Body of pancreas (tissue), 4 donors: Measurements from ENCODE around the gene ROR1. TPM values are rescaled to one million over a fixed set of nuclear protein-coding genes. Genes with fewer than 3 reads are reported as not detected.

Experiments
- ATAC-seq: fragments of 150-250 bp; one replicate; pipeline ENCODE4 v1.9.1; 2016
- DNase-seq, 4 donors: peaks; one replicate each; pipeline ENCODE4 v3.0.0-alpha.2; 2019
- H3K27ac ChIP-seq, 4 donors: fragments of 200-600 bp; sonication (generic); 1 replicate in 3 of 4; 2 replicates in 1 of 4; pipeline versions ENCODE4 v1.5.1 to v1.6.1; 2016 to 2019; ENCODE audit warnings: mild to moderate bottlenecking in 1 of 4, mixed read lengths in 1 of 4, moderate library complexity in 1 of 4
- H3K27me3 ChIP-seq, 2 donors: fragments of 200-600 bp; sonication (generic); one replicate each; pipeline ENCODE4 v1.6.0; 2016; ENCODE audit warnings: mild to moderate bottlenecking in 1 of 2
- H3K36me3 ChIP-seq, 2 donors: fragments of 200-600 bp; sonication (generic); replicated peaks in 1 of 2; 2 replicates each; pipeline ENCODE4 v1.5.1; 2016; ENCODE audit warnings: low read depth in 2 of 2; ENCODE audit not compliant: insufficient read depth in 1 of 2
- H3K4me1 ChIP-seq: fragments of 200-600 bp; sonication (generic); one replicate; pipeline ENCODE4 v1.6.0; 2016
- H3K4me3 ChIP-seq, 2 donors: fragments of 200-600 bp; sonication (generic); 1 replicate in 1 of 2; 2 replicates in 1 of 2; pipeline ENCODE4 v1.5.1; 2016 to 2019
- H3K9me3 ChIP-seq, 3 donors: fragments of 200-600 bp; sonication (generic); 1 replicate in 2 of 3; 2 replicates in 1 of 3; pipeline ENCODE4 v1.5.1; 2016
- CTCF ChIP-seq, 7 experiments: fragments of 450-650 bp in 4 of 7; fragments of 200-600 bp in 3 of 7; sonication (generic) in 3 of 7; IDR thresholded peaks; one replicate each; pipeline ENCODE4 v1.5.1; 2016 to 2019; ENCODE audit warnings: antibody characterized with exemption in 7 of 7
- POLR2A ChIP-seq, 3 donors: fragments of 450-650 bp; IDR thresholded peaks; one replicate each; pipeline ENCODE4 v1.6.1; 2016; ENCODE audit warnings: antibody characterized with exemption in 3 of 3, mild to moderate bottlenecking in 2 of 3
- WGBS, 2 donors: methylation state at CpG; one replicate each; pipeline ENCODE4 v1.1.5; 2017; 5-methylcytosine and 5-hydroxymethylcytosine counted together
- intact Hi-C: fragments of 100-400 bp; cut with DNase I; formaldehyde crosslinking; loops from one replicate; pipeline ENCODE4 v1.15.1; 2023
- total RNA-seq, 2 donors: library from RNA; depleted of rRNA; stranded (reverse); fragments of >200 nt; gene quantifications; one replicate each; pipeline ENCODE4 v1.1.0, GENCODE V29; 2016

The ROR1 gene
- total RNA-seq, 2 donors from 2014 or later: 26.7 to 56.0 TPM

DNA sequence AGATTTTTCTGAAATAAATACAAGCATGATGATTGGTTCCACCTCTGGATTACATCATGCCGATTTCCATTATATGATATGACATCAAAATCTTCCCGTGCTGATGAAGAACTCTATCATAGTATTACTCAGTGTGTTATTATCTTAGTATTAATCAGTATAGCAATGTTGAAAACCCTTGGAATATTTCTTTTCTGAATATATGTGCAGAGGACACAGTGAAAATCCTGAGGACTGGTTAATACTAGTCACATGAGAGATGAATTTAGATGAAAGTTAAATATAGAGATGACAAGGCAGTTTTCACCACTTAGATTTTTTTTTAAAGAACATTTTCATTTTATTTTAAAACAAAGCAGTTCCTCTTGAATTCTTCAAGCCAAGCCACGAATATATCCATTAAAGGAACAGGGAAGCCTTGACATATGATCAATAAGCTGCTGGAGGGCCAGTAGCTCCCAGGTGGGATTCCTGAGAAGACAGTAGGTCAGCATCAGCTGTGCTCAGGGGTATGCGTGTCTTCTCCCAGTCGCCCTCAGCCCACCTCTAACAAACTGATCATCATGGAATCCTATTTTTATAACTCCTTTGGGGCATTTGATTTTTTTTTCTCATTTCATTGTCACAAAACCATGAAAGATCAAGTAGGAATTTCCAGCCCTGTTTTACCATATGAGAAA lies 373.4 kb downstream of the ROR1 start:
- no peaks in the 10 kb centered on the region for H3K36me3 ChIP-seq
- intact Hi-C loops: loop anchor here (10.0 kb wide), 1 partner anchor 462 kb away; no protein-coding TSS in a partner anchor
- no peak for ATAC-seq
- no peak overlapping the region for H3K27ac ChIP-seq
- no peak overlapping the region for H3K4me3 ChIP-seq
- WGBS, 2 donors: 76 to 78% methylated on average over 5 of the region's 5 CpGs
- no peaks in the 10 kb centered on the region for H3K9me3 ChIP-seq
- H3K4me1 ChIP-seq: no peaks in the 10 kb centered on the region
- no peaks in the 10 kb centered on the region for H3K27me3 ChIP-seq
- DNase-seq: no peak
- TF ChIP-seq POLR2A (IDR thresholded peaks at IDR 0.05) (no peak), CTCF (IDR thresholded peaks at IDR 0.05) (no peak)

DNA sequence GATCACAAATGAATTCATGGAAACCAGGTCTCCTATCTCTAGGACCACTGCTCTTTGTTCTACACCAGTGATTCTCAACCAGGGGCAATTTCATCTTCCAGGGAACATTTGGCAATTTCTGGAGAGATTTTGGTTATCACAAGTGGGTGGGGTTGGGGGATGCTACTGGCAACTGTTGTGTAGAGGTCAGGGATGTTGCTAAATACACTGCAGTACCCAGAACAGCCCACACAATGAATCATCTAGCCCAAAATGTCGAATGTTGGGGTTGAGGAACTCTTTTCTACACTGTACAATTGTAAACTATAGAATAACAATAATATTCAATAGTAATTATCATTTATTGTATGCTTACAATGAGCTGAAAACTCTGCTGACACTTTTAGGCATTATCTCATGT lies 373.9 kb downstream of the ROR1 start:
- no peaks in the 10 kb centered on the region for H3K4me1 ChIP-seq
- no peaks in the 10 kb centered on the region for H3K27me3 ChIP-seq
- no peak for TF ChIP-seq POLR2A (IDR thresholded peaks at IDR 0.05)
- H3K27ac ChIP-seq: no peak overlapping the region
- intact Hi-C loops: loop anchor here (10.0 kb wide), 1 partner anchor 463 kb away; no protein-coding TSS in a partner anchor
- WGBS, 2 donors: 53 to 62% methylated on average over 1 of the region's 1 CpG
- no peak for DNase-seq
- H3K4me3 ChIP-seq: no peak overlapping the region
- H3K9me3 ChIP-seq: no peaks in the 10 kb centered on the region
- no peaks in the 10 kb centered on the region for H3K36me3 ChIP-seq
- ATAC-seq: no peak

DNA sequence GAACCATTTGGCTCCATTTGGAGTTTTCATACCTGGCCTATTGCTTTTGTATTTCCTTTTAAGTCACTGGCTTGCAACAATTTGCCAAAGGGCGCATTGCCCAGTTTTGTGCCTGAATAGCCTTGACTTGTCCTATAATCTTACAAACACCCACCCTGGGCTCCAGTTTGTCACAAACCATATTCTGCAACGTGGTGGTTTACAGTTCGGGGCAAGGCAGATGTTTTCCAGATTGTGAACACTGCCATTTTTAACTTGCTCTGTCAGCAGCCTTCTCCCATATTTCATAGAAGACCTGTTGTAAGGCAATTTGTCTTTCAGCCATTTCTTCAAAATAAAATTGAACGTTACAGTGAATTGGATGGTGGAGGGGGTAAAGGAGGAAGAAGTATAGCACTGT lies 376.4 kb downstream of the ROR1 start:
- H3K4me3 ChIP-seq: no peak overlapping the region
- WGBS, 2 donors: 79 to 82% methylated on average over 4 of the region's 4 CpGs
- no peak for ATAC-seq

GRCh38 chr1:64150729-64151230 lies 377.0 kb downstream of the ROR1 start:
- DNase-seq (no peak), ATAC-seq (no peak)
- H3K36me3 ChIP-seq: no peaks in the 10 kb centered on the region
- no peak overlapping the region for H3K27ac ChIP-seq
- no peaks in the 10 kb centered on the region for H3K9me3 ChIP-seq
- intact Hi-C loops: no loop called here
- 84 to 98% methylated on average over 2 of the region's 2 CpGs for WGBS, 2 donors
- H3K4me1 ChIP-seq: no peaks in the 10 kb centered on the region
- TF ChIP-seq CTCF (IDR thresholded peaks at IDR 0.05) (no peak), POLR2A (IDR thresholded peaks at IDR 0.05) (no peak)
- H3K4me3 ChIP-seq: no peak overlapping the region
- H3K27me3 ChIP-seq: no peaks in the 10 kb centered on the region

More for the DNA sequence above, 376.4 kb downstream of the ROR1 start:
- intact Hi-C loops: no loop called here
- TF ChIP-seq CTCF (IDR thresholded peaks at IDR 0.05): no peak
- TF ChIP-seq POLR2A (IDR thresholded peaks at IDR 0.05): no peak
- Histone ChIP-seq H3K4me1 (no peaks in the 10 kb centered on the region), H3K9me3 (no peaks in the 10 kb centered on the region), H3K27me3 (no peaks in the 10 kb centered on the region), H3K27ac (no peak overlapping the region), H3K36me3 (no peaks in the 10 kb centered on the region)
- DNase-seq: peak in 2 of 4 donors; percentile 46 to 57

DNA sequence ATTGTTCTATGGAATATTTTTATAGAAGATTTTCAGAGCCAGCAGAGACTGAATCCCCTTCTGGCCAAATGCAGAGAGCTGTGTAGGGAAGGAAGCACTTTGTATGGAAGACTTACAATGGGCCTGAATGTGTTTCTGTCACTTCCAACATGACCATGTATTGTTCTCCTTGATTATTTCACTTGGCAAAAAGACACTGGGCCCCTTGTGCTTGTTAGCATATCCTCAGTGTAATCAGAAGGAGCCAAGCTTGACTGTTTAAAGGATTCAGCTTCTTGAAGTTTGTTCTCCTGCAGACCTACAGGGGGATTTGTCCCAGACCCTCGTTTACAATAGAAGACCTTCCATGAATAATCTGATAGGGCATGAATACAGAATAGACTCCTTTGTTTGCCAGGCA lies 381.5 kb downstream of the ROR1 start:
- intact Hi-C loops: no loop called here
- Histone ChIP-seq H3K27me3 (no peaks in the 10 kb centered on the region), H3K4me1 (no peaks in the 10 kb centered on the region), H3K36me3 (no peaks in the 10 kb centered on the region), H3K4me3 (no peak overlapping the region), H3K9me3 (no peaks in the 10 kb centered on the region), H3K27ac (no peak overlapping the region)
- no peak for DNase-seq
- TF ChIP-seq CTCF (IDR thresholded peaks at IDR 0.05) (no peak), POLR2A (IDR thresholded peaks at IDR 0.05) (no peak)
- ATAC-seq: no peak
- 37 to 43% methylated on average over 1 of the region's 1 CpG for WGBS, 2 donors
